ENCODE results near the gene EIF4B. TPM values are rescaled to one million over a fixed set of nuclear protein-coding genes. Genes with fewer than 3 reads are reported as not detected.

The EIF4B gene
- total and polyA plus RNA-seq, 3 experiments from 2014 or later, result 114 to 660 (median 644) TPM

- peak overlapping the region in 2 of 7 donors; percentile 26 to 35 for H3K4me3 Mint-ChIP-seq
- POLR2A ChIA-PET, result no interaction called here
- Histone ChIP-seq H3K27me3 (ENCODE audit: insufficient read depth, low read length, poor library complexity, severe bottlenecking) (no peaks in the 10 kb centered on the region), H3K4me3 (ENCODE audit: low read length) (no peak overlapping the region), H3K4me1 (ENCODE audit: insufficient read depth, low read length) (peaks cover 7% of the 10 kb centered on the region), H3K27ac (ENCODE audit: low read depth, low read length) (no peak overlapping the region), H3K36me3 (ENCODE audit: insufficient read depth, low read length) (no peaks in the 10 kb centered on the region), H3K9me3 (ENCODE audit: low read length) (no peaks in the 10 kb centered on the region)
- H3K4me1 Mint-ChIP-seq, result peaks cover 10 to 16% (median 15%) of the 10 kb centered on the region in 3 donors
- H3K27ac Mint-ChIP-seq, result no peak overlapping the region
- H3K36me3 Mint-ChIP-seq, result peaks cover 0 to 4% (median 0%) of the 10 kb centered on the region in 3 donors
- H3K27me3 Mint-ChIP-seq, result no peaks in the 10 kb centered on the region
- H3K9me3 Mint-ChIP-seq, result no peaks in the 10 kb centered on the region
- DNase-seq, result no peak
- CTCF ChIA-PET, result interaction anchor here (2.0 to 7.0 kb wide), 2 partner anchors 8 to 10 kb away, joined by 5 to 70 read pairs; no protein-coding TSS in a partner anchor
Measured at GRCh38 chr12:53057816-53058500, 51.7 kb downstream of the EIF4B start.

- peaks cover 0 to 12% (median 0%) of the 10 kb centered on the region in 3 donors for H3K36me3 Mint-ChIP-seq
- H3K9me3 Mint-ChIP-seq, result no peaks in the 10 kb centered on the region
- Histone ChIP-seq H3K36me3 (ENCODE audit: insufficient read depth, low read length) (no peaks in the 10 kb centered on the region), H3K4me3 (ENCODE audit: low read length) (no peak overlapping the region), H3K4me1 (ENCODE audit: insufficient read depth, low read length) (peaks cover under 1% of the 10 kb centered on the region), H3K27me3 (ENCODE audit: insufficient read depth, low read length, poor library complexity, severe bottlenecking) (no peaks in the 10 kb centered on the region), H3K9me3 (ENCODE audit: low read length) (no peaks in the 10 kb centered on the region), H3K27ac (ENCODE audit: low read depth, low read length) (no peak overlapping the region)
- no peak overlapping the region for H3K4me3 Mint-ChIP-seq
- H3K4me1 Mint-ChIP-seq, result peaks cover 5 to 11% (median 11%) of the 10 kb centered on the region in 3 donors
- H3K27ac Mint-ChIP-seq, result no peak overlapping the region
- H3K27me3 Mint-ChIP-seq, result no peaks in the 10 kb centered on the region
- ChIA-PET CTCF (interaction anchor here (2.0 to 10.9 kb wide), 2 partner anchors 11 to 38 kb away, joined by 5 to 243 read pairs; partner anchors contain the start of genes IGFBP6 and SOAT2), POLR2A (no interaction called here)
- DNase-seq, result no peak
Measured at GRCh38 chr12:53058674-53059433, 52.6 kb downstream of the EIF4B start.

DNA sequence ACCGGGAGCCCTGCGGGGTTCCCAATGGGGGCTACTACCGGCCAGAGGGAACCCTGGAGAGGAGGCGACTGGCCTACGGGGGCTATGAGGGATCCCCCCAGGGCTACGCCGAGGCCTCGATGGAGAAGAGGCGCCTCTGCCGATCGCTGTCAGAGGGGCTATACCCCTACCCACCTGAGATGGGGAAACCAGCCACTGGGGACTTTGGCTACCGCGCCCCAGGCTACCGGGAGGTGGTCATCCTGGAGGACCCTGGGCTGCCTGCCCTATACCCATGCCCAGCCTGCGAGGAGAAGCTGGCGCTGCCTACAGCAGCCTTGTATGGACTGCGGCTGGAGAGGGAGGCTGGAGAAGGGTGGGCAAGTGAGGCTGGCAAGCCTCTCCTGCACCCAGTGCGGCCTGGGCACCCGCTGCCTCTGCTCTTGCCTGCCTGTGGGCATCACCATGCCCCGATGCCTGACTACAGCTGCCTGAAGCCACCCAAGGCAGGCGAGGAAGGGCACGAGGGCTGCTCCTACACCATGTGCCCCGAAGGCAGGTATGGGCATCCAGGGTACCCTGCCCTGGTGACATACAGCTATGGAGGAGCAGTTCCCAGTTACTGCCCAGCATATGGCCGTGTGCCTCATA is 53.3 kb downstream of the EIF4B start:
- H3K27me3 Mint-ChIP-seq, result no peaks in the 10 kb centered on the region
- H3K4me1 Mint-ChIP-seq, result peaks cover 0 to 6% (median 4%) of the 10 kb centered on the region in 3 donors
- Histone ChIP-seq H3K9me3 (ENCODE audit: low read length) (no peaks in the 10 kb centered on the region), H3K4me3 (ENCODE audit: low read length) (no peak overlapping the region), H3K4me1 (ENCODE audit: insufficient read depth, low read length) (no peaks in the 10 kb centered on the region), H3K36me3 (ENCODE audit: insufficient read depth, low read length) (no peaks in the 10 kb centered on the region), H3K27me3 (ENCODE audit: insufficient read depth, low read length, poor library complexity, severe bottlenecking) (no peaks in the 10 kb centered on the region), H3K27ac (ENCODE audit: low read depth, low read length) (no peak overlapping the region)
- H3K4me3 Mint-ChIP-seq, result no peak overlapping the region
- CTCF ChIA-PET, result interaction anchor here (10.9 kb wide), 1 partner anchor 37 kb away, joined by 243 read pairs; the partner anchor contains the start of genes IGFBP6 and SOAT2
- H3K27ac Mint-ChIP-seq, result peak overlapping the region in 1 of 8 donors; percentile 24
- POLR2A ChIA-PET, result interaction anchor here (2.1 kb wide), 1 partner anchor 12 kb away, joined by 8 read pairs; no protein-coding TSS in a partner anchor
- peaks cover 0 to 16% (median 0%) of the 10 kb centered on the region in 3 donors for H3K36me3 Mint-ChIP-seq
- no peak for DNase-seq
- H3K9me3 Mint-ChIP-seq, result no peaks in the 10 kb centered on the region

DNA sequence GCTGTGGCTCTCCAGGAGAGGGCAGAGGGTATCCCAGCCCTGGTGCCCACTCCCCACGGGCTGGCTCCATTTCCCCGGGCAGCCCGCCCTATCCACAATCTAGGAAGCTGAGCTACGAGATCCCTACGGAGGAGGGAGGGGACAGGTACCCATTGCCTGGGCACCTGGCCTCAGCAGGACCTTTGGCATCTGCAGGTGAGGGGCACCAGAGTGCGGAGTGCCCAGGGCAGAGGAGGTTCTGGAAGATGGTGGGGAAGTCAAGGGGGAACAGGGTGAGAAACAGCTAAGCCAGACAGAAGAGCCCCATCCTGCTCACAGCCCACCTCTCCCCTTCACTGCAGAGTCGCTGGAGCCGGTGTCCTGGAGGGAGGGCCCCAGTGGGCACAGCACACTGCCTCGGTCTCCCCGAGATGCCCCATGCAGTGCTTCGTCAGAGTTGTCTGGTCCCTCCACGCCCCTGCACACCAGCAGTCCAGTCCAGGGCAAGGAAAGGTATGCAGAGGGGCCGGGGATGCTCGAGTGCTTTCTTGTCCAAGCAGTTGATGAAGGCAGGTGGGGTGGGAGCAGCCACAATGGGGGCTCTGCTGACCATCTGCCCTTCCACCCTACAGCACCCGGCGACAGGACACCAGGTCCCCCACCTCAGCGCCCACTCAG is 53.9 kb downstream of the EIF4B start:
- Mint-ChIP-seq H3K27me3 (no peaks in the 10 kb centered on the region), H3K4me1 (peaks cover 0 to 6% (median 4%) of the 10 kb centered on the region in 3 donors), H3K9me3 (no peaks in the 10 kb centered on the region), H3K27ac (peak overlapping the region in 2 of 8 donors; percentile 54 to 66), H3K36me3 (peaks cover 0 to 22% (median 3%) of the 10 kb centered on the region in 3 donors), H3K4me3 (no peak overlapping the region)
- Histone ChIP-seq H3K4me3 (ENCODE audit: low read length) (no peak overlapping the region), H3K27ac (ENCODE audit: low read depth, low read length) (no peak overlapping the region), H3K36me3 (ENCODE audit: insufficient read depth, low read length) (peaks cover 4% of the 10 kb centered on the region), H3K27me3 (ENCODE audit: insufficient read depth, low read length, poor library complexity, severe bottlenecking) (no peaks in the 10 kb centered on the region), H3K4me1 (ENCODE audit: insufficient read depth, low read length) (no peaks in the 10 kb centered on the region), H3K9me3 (ENCODE audit: low read length) (no peaks in the 10 kb centered on the region)
- DNase-seq, result no peak
- ChIA-PET POLR2A (interaction anchor here (2.1 kb wide), 1 partner anchor 13 kb away, joined by 8 read pairs; no protein-coding TSS in a partner anchor), CTCF (interaction anchor here (10.9 kb wide), 1 partner anchor 36 kb away, joined by 243 read pairs; the partner anchor contains the start of genes IGFBP6 and SOAT2)

GRCh38 chr12:53060721-53061276 is 54.5 kb downstream of the EIF4B start:
- Mint-ChIP-seq H3K27ac (no peak overlapping the region), H3K4me3 (no peak overlapping the region), H3K27me3 (no peaks in the 10 kb centered on the region), H3K4me1 (peaks cover 2 to 6% (median 4%) of the 10 kb centered on the region in 3 donors), H3K36me3 (peaks cover under 1 to 28% (median 4%) of the 10 kb centered on the region in 3 donors), H3K9me3 (no peaks in the 10 kb centered on the region)
- peaks cover 1% of the 10 kb centered on the region for H3K4me1 ChIP-seq (ENCODE audit: insufficient read depth, low read length)
- ChIA-PET CTCF (interaction anchor here (1.1 to 10.9 kb wide), 5 partner anchors 9 to 285 kb away, joined by 3 to 243 read pairs (median 6); partner anchors contain the start of genes IGFBP6 and SOAT2), POLR2A (interaction anchor here (2.1 kb wide), 1 partner anchor 13 kb away, joined by 8 read pairs; no protein-coding TSS in a partner anchor)
- no peak for DNase-seq
- H3K27me3 ChIP-seq (ENCODE audit: insufficient read depth, low read length, poor library complexity, severe bottlenecking), result no peaks in the 10 kb centered on the region
- no peak overlapping the region for H3K4me3 ChIP-seq (ENCODE audit: low read length)
- H3K36me3 ChIP-seq (ENCODE audit: insufficient read depth, low read length), result peaks cover 10% of the 10 kb centered on the region
- H3K9me3 ChIP-seq (ENCODE audit: low read length), result no peaks in the 10 kb centered on the region
- H3K27ac ChIP-seq (ENCODE audit: low read depth, low read length), result no peak overlapping the region

DNA sequence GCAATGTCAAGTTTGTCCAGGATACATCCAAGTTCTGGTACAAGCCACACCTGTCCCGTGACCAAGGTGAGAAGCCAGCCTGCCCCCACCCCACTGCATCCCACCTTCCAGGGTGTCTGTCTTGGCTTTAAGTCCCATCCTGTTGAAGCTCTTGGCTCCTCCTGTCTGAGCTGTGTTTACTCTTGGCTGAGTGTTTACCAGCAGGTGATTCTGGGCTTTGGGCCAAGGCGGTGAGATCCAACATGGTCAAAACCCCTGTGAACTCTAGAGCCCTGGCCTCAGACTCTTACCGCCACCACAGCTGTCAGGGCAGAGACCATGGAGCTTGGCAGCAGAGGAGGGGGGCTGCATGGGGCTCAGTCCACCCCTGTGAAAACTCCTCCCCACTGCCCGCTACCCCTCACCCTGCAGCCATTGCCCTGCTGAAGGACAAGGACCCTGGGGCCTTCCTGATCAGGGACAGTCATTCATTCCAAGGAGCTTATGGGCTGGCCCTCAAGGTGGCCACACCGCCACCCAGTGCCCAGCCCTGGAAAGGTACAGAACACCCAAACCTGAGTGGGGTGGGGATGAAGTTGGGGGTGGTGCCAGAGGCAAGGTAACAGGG is 55.3 kb downstream of the EIF4B start:
- Histone ChIP-seq H3K27me3 (ENCODE audit: insufficient read depth, low read length, poor library complexity, severe bottlenecking) (no peaks in the 10 kb centered on the region), H3K36me3 (ENCODE audit: insufficient read depth, low read length) (peaks cover 17% of the 10 kb centered on the region), H3K4me3 (ENCODE audit: low read length) (no peak overlapping the region), H3K4me1 (ENCODE audit: insufficient read depth, low read length) (peaks cover 7% of the 10 kb centered on the region), H3K9me3 (ENCODE audit: low read length) (no peaks in the 10 kb centered on the region), H3K27ac (ENCODE audit: low read depth, low read length) (no peak overlapping the region)
- DNase-seq, result no peak
- ChIA-PET POLR2A (interaction anchor here (1.3 to 2.1 kb wide), 2 partner anchors 14 to 17 kb away, joined by 6 to 8 read pairs; partner anchors contain the start of gene SPRYD3), CTCF (interaction anchor here (1.1 to 10.9 kb wide), 5 partner anchors 10 to 284 kb away, joined by 3 to 243 read pairs (median 6); partner anchors contain the start of genes IGFBP6 and SOAT2)
- Mint-ChIP-seq H3K36me3 (peaks cover 4 to 35% (median 4%) of the 10 kb centered on the region in 3 donors), H3K9me3 (no peaks in the 10 kb centered on the region), H3K4me1 (peaks cover 8 to 13% (median 10%) of the 10 kb centered on the region in 3 donors), H3K27ac (peak overlapping the region in 2 of 8 donors; percentile 23 to 80), H3K4me3 (peak overlapping the region in 1 of 7 donors; percentile 44), H3K27me3 (no peaks in the 10 kb centered on the region)

All from CD8-positive, alpha-beta memory T cell (primary cell).